H1 (cell line): ENCODE results near the gene LIMS1. TPM values are rescaled to one million over a fixed set of nuclear protein-coding genes. Genes with fewer than 3 reads are reported as not detected.

Experiments
- CHD2 ChIP-seq: IDR thresholded peaks from 2 replicates; pipeline ENCODE4 v1.6.1; 2012; ENCODE audit warnings: low read length, improper control_type of control experiment
- GABPA ChIP-seq: IDR thresholded peaks from 2 replicates; pipeline ENCODE4 v1.6.1; 2011; ENCODE audit warnings: mild to moderate bottlenecking, low read length, moderate library complexity, borderline replicate concordance; ENCODE audit not compliant: insufficient read depth
- POU5F1 ChIP-seq: IDR thresholded peaks from 2 replicates; pipeline ENCODE4 v1.6.1; 2011; ENCODE audit warnings: low read depth, mild to moderate bottlenecking, low read length, moderate library complexity
- RAD21 ChIP-seq, 2 experiments: IDR thresholded peaks in 1 of 2; conservative IDR thresholded peaks in 1 of 2; 2 replicates each; pipeline ENCODE4 v1.6.1; 2011; ENCODE audit warnings: low read depth in 2 of 2, low read length in 2 of 2, improper control_type of control experiment in 1 of 2, inconsistent platforms in 1 of 2, mild to moderate bottlenecking in 1 of 2, moderate library complexity in 1 of 2
- RFX5 ChIP-seq: IDR thresholded peaks from 2 replicates; pipeline ENCODE4 v1.6.1; 2011; ENCODE audit warnings: low read depth, low read length, improper control_type of control experiment, borderline replicate concordance
- SP4 ChIP-seq: IDR thresholded peaks from 2 replicates; pipeline ENCODE4 v1.6.1; 2012; ENCODE audit warnings: low read length, inconsistent platforms
- polyA plus RNA-seq, 7 experiments: library from polyadenylated mRNA; depleted of rRNA in 3 of 7; stranded (reverse) in 5 of 7; unstranded in 2 of 7; fragments of >200 nt in 5 of 7; fragments of 200-250 nt in 2 of 7; gene quantifications; 1 replicate in 5 of 7; 2 replicates in 1 of 7; 4 replicates in 1 of 7; pipeline versions ENCODE4 v1.2.1 to v1.2.3, GENCODE V29; 2011 to 2013; ENCODE audit warnings: missing spikeins in 2 of 7, mixed read lengths in 2 of 7
- total RNA-seq: library from RNA; stranded (reverse); fragmentation: NEBNext Ultra II Directional; extraction: Animal tissue kit (Norgen Biotek cat#: 25700); gene quantifications from 2 replicates; pipeline ENCODE4 v1.2.1, GENCODE V29; 2021
- TF ChIP-seq, protein P1 (sequence below): fragments of 300-600 bp; sonication (generic); IDR thresholded peaks from 2 replicates; pipeline ENCODE4 v1.7.1; 2012; ENCODE audit warnings: low read length, moderate library complexity, mild to moderate bottlenecking, inconsistent platforms; ENCODE audit not compliant: insufficient replicate concordance

LIMS1 gene
- total and polyA plus RNA-seq, 2 of the 8 experiments (the other 6 are each of a cell fraction or from before 2014, with no cell fraction given) = 24.1 to 36.7 TPM

DNA sequence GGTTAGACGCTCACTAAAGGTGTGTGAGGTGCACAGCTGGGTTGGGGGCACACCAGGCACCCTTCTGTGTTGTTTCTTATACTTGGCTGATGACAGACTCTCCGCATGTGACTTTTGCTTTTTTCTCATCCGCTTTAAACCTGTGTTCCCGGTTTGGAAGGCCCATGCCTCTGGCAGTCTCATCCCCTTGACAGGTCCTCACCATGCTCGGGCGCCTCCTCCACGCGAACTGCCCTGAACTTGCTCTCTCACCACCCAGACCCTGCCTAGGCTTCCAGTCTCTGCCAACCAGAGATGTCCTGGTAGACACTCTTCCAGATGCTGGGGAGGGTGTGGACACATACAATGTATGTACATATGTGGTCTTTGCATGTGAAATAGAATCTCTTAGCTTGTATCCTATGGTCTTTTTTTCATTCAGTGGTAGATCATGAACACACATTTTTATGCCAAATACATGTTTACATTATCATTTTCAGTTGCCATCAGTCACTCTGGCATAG, 79.8 kb downstream of the LIMS1 start (continued):
- TF ChIP-seq, protein P1, sequence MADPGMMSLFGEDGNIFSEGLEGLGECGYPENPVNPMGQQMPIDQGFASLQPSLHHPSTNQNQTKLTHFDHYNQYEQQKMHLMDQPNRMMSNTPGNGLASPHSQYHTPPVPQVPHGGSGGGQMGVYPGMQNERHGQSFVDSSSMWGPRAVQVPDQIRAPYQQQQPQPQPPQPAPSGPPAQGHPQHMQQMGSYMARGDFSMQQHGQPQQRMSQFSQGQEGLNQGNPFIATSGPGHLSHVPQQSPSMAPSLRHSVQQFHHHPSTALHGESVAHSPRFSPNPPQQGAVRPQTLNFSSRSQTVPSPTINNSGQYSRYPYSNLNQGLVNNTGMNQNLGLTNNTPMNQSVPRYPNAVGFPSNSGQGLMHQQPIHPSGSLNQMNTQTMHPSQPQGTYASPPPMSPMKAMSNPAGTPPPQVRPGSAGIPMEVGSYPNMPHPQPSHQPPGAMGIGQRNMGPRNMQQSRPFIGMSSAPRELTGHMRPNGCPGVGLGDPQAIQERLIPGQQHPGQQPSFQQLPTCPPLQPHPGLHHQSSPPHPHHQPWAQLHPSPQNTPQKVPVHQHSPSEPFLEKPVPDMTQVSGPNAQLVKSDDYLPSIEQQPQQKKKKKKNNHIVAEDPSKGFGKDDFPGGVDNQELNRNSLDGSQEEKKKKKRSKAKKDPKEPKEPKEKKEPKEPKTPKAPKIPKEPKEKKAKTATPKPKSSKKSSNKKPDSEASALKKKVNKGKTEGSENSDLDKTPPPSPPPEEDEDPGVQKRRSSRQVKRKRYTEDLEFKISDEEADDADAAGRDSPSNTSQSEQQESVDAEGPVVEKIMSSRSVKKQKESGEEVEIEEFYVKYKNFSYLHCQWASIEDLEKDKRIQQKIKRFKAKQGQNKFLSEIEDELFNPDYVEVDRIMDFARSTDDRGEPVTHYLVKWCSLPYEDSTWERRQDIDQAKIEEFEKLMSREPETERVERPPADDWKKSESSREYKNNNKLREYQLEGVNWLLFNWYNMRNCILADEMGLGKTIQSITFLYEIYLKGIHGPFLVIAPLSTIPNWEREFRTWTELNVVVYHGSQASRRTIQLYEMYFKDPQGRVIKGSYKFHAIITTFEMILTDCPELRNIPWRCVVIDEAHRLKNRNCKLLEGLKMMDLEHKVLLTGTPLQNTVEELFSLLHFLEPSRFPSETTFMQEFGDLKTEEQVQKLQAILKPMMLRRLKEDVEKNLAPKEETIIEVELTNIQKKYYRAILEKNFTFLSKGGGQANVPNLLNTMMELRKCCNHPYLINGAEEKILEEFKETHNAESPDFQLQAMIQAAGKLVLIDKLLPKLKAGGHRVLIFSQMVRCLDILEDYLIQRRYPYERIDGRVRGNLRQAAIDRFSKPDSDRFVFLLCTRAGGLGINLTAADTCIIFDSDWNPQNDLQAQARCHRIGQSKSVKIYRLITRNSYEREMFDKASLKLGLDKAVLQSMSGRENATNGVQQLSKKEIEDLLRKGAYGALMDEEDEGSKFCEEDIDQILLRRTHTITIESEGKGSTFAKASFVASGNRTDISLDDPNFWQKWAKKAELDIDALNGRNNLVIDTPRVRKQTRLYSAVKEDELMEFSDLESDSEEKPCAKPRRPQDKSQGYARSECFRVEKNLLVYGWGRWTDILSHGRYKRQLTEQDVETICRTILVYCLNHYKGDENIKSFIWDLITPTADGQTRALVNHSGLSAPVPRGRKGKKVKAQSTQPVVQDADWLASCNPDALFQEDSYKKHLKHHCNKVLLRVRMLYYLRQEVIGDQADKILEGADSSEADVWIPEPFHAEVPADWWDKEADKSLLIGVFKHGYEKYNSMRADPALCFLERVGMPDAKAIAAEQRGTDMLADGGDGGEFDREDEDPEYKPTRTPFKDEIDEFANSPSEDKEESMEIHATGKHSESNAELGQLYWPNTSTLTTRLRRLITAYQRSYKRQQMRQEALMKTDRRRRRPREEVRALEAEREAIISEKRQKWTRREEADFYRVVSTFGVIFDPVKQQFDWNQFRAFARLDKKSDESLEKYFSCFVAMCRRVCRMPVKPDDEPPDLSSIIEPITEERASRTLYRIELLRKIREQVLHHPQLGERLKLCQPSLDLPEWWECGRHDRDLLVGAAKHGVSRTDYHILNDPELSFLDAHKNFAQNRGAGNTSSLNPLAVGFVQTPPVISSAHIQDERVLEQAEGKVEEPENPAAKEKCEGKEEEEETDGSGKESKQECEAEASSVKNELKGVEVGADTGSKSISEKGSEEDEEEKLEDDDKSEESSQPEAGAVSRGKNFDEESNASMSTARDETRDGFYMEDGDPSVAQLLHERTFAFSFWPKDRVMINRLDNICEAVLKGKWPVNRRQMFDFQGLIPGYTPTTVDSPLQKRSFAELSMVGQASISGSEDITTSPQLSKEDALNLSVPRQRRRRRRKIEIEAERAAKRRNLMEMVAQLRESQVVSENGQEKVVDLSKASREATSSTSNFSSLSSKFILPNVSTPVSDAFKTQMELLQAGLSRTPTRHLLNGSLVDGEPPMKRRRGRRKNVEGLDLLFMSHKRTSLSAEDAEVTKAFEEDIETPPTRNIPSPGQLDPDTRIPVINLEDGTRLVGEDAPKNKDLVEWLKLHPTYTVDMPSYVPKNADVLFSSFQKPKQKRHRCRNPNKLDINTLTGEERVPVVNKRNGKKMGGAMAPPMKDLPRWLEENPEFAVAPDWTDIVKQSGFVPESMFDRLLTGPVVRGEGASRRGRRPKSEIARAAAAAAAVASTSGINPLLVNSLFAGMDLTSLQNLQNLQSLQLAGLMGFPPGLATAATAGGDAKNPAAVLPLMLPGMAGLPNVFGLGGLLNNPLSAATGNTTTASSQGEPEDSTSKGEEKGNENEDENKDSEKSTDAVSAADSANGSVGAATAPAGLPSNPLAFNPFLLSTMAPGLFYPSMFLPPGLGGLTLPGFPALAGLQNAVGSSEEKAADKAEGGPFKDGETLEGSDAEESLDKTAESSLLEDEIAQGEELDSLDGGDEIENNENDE = no peak
- TF ChIP-seq SP4 (no peak), POU5F1 (no peak), CHD2 (no peak), RAD21 (IDR thresholded peaks at IDR 0.05 in 1 of 2, conservative IDR thresholded peaks at IDR 0.05 in 1 of 2; ENCODE audit: low read depth in 2 of 2, low read length in 2 of 2) (no peak), RFX5 (no peak), GABPA (no peak)
